ENCODE measurements around the gene CDKAL1.
"Not testable (repeated sequence)": the region's sequence is repeated elsewhere in the genome, so short reads cannot be mapped to it uniquely, and the experiment has no call there.

CDKAL1 gene

GRCh38 chr6:21031182-21031581 is 496.9 kb downstream of the CDKAL1 start:
- no peak for DNase-seq (ENCODE audit: low read depth)

- DNase-seq (ENCODE audit: low read depth) = no peak
These were observed 498.8 kb downstream of the CDKAL1 start for GRCh38 chr6:21033084-21033483.

GRCh38 chr6:21033575-21034026 is 499.3 kb downstream of the CDKAL1 start:
- DNase-seq (ENCODE audit: low read depth) = no peak

- no peak for DNase-seq (ENCODE audit: low read depth)
These were observed 500.1 kb downstream of the CDKAL1 start for GRCh38 chr6:21034345-21034744.

- DNase-seq (ENCODE audit: low read depth) = no peak
These were observed 503.2 kb downstream of the CDKAL1 start for GRCh38 chr6:21037453-21037852.

- no peak for DNase-seq (ENCODE audit: low read depth)
These were observed 505.7 kb downstream of the CDKAL1 start for GRCh38 chr6:21039926-21040325.

- no peak for DNase-seq (ENCODE audit: low read depth)
These were observed 511.0 kb downstream of the CDKAL1 start for GRCh38 chr6:21045135-21045700.

- no peak for DNase-seq (ENCODE audit: low read depth)
These were observed 512.0 kb downstream of the CDKAL1 start for GRCh38 chr6:21046276-21046675.

GRCh38 chr6:21048047-21048446 is 513.8 kb downstream of the CDKAL1 start:
- no peak for DNase-seq (ENCODE audit: low read depth)

GRCh38 chr6:21049148-21049547 is 514.9 kb downstream of the CDKAL1 start:
- no peak for DNase-seq (ENCODE audit: low read depth)

- no peak for DNase-seq (ENCODE audit: low read depth)
These were observed 515.3 kb downstream of the CDKAL1 start for GRCh38 chr6:21049572-21049971.

- DNase-seq (ENCODE audit: low read depth) = no peak
These were observed 516.7 kb downstream of the CDKAL1 start for GRCh38 chr6:21050935-21051334.

GRCh38 chr6:21051777-21052176 is 517.5 kb downstream of the CDKAL1 start:
- no peak for DNase-seq (ENCODE audit: low read depth)

GRCh38 chr6:21053612-21054011 is 519.4 kb downstream of the CDKAL1 start:
- no peak for DNase-seq (ENCODE audit: low read depth)

- not testable (repeated sequence) for DNase-seq (ENCODE audit: low read depth)
These were observed 521.2 kb downstream of the CDKAL1 start for GRCh38 chr6:21055480-21055879.

- DNase-seq (ENCODE audit: low read depth) = no peak
These were observed 527.6 kb downstream of the CDKAL1 start for GRCh38 chr6:21061892-21062291.

GRCh38 chr6:21064756-21065340 is 530.6 kb downstream of the CDKAL1 start:
- no peak for DNase-seq (ENCODE audit: low read depth)

- no peak for DNase-seq (ENCODE audit: low read depth)
These were observed 533.3 kb downstream of the CDKAL1 start for GRCh38 chr6:21067521-21067920.

GRCh38 chr6:21070620-21071019 is 536.4 kb downstream of the CDKAL1 start:
- DNase-seq (ENCODE audit: low read depth) = no peak

GRCh38 chr6:21071780-21072468 is 537.7 kb downstream of the CDKAL1 start:
- no peak for DNase-seq (ENCODE audit: low read depth)

- DNase-seq (ENCODE audit: low read depth) = no peak
These were observed 539.1 kb downstream of the CDKAL1 start for GRCh38 chr6:21073318-21073839.

- no peak for DNase-seq (ENCODE audit: low read depth)
These were observed 540.2 kb downstream of the CDKAL1 start for GRCh38 chr6:21074484-21074883.

- no peak for DNase-seq (ENCODE audit: low read depth)
These were observed 541.7 kb downstream of the CDKAL1 start for GRCh38 chr6:21075986-21076385.

Data from stimulated activated CD8-positive, alpha-beta memory T cell treated with anti-CD3 and anti-CD28 coated beads, Interleukin-4, amount 100 ng/mL, for 24 hours (primary cell).